Astrocyte (in vitro differentiated cells and primary cell): ENCODE measurements around the gene KRTAP4-2. TPM values are rescaled to one million over a fixed set of nuclear protein-coding genes. Genes with fewer than 3 reads are reported as not detected.

Experiments used
- DNase-seq: peaks from one replicate; pipeline ENCODE4 v3.0.0-alpha.2; 2010; ENCODE audit warnings: low read depth
- FAIRE-seq: peaks from 2 replicates; lab custom pipeline; 2011; peaks lifted over from hg19 to GRCh38; lab: Jason Lieb, UNC
- H2AFZ ChIP-seq: 2 replicates; pipeline ENCODE4 v1.6.0; 2012; ENCODE audit warnings: low read depth, low read length, inconsistent platforms
- H3K27ac ChIP-seq: 2 replicates; pipeline ENCODE4 v1.5.1; 2011; ENCODE audit warnings: low read depth, low read length, inconsistent platforms
- H3K27me3 ChIP-seq: 2 replicates; pipeline ENCODE4 v1.6.0; 2011; ENCODE audit warnings: low read length, inconsistent platforms; ENCODE audit not compliant: insufficient read depth
- H3K36me3 ChIP-seq: 2 replicates; pipeline ENCODE4 v1.5.1; 2011; ENCODE audit warnings: low read length, inconsistent platforms; ENCODE audit not compliant: insufficient read depth
- H3K4me1 ChIP-seq: 2 replicates; pipeline ENCODE4 v1.5.1; 2011; ENCODE audit warnings: low read length, inconsistent platforms; ENCODE audit not compliant: insufficient read depth
- H3K4me2 ChIP-seq: 2 replicates; pipeline ENCODE4 v1.6.0; 2012; ENCODE audit warnings: low read length, inconsistent platforms
- H3K4me3 ChIP-seq: 2 replicates; pipeline ENCODE4 v1.5.1; 2011; ENCODE audit warnings: low read depth, mild to moderate bottlenecking, low read length, inconsistent platforms; ENCODE audit not compliant: insufficient read depth
- H3K79me2 ChIP-seq: 2 replicates; pipeline ENCODE4 v1.6.0; 2012; ENCODE audit warnings: mild to moderate bottlenecking, low read length, inconsistent platforms; ENCODE audit not compliant: insufficient read depth
- H3K9ac ChIP-seq: 2 replicates; pipeline ENCODE4 v1.6.0; 2012; ENCODE audit warnings: mild to moderate bottlenecking, low read length, inconsistent platforms
- H3K9me3 ChIP-seq: 2 replicates; pipeline ENCODE4 v1.5.1; 2012; ENCODE audit warnings: low read depth, mild to moderate bottlenecking, low read length, inconsistent platforms; ENCODE audit not compliant: insufficient read depth
- H4K20me1 ChIP-seq: 2 replicates; pipeline ENCODE4 v1.6.0; 2012; ENCODE audit warnings: low read length, inconsistent platforms; ENCODE audit not compliant: insufficient read depth
- H3K27ac Mint-ChIP-seq: one replicate; pipeline ENCODE4 v1.8.0; 2021; ENCODE audit warnings: mild to moderate bottlenecking, mixed read lengths; ENCODE audit not compliant: unreplicated experiment
- H3K27me3 Mint-ChIP-seq: one replicate; pipeline ENCODE4 v1.8.0; 2021; ENCODE audit warnings: low read depth, mixed read lengths; ENCODE audit not compliant: unreplicated experiment
- H3K36me3 Mint-ChIP-seq: one replicate; pipeline ENCODE4 v1.8.0; 2021; ENCODE audit warnings: low read depth, mixed read lengths; ENCODE audit not compliant: unreplicated experiment
- H3K4me1 Mint-ChIP-seq: one replicate; pipeline ENCODE4 v1.8.0; 2021; ENCODE audit warnings: low read depth, mixed read lengths; ENCODE audit not compliant: unreplicated experiment
- H3K4me3 Mint-ChIP-seq: one replicate; pipeline ENCODE4 v1.8.0; 2021; ENCODE audit warnings: mild to moderate bottlenecking, moderate library complexity, mixed read lengths; ENCODE audit not compliant: unreplicated experiment
- H3K9me3 Mint-ChIP-seq: one replicate; pipeline ENCODE4 v1.8.0; 2021; ENCODE audit warnings: mild to moderate bottlenecking, mixed read lengths; ENCODE audit not compliant: unreplicated experiment
- EZH2 ChIP-seq: IDR thresholded peaks from 2 replicates; pipeline ENCODE4 v1.6.1; 2012; ENCODE audit warnings: mild to moderate bottlenecking, low read length, inconsistent platforms; ENCODE audit not compliant: insufficient read depth
- total RNA-seq: library from RNA; stranded (reverse); gene quantifications from 2 replicates; pipeline ENCODE4 v1.2.1, GENCODE V29; 2021
- TF ChIP-seq, protein P1 (sequence below): IDR thresholded peaks from 2 replicates; pipeline ENCODE4 v1.5.1; 2011; ENCODE audit warnings: low read depth, mild to moderate bottlenecking, inconsistent platforms, low read length, moderate library complexity; ENCODE audit not compliant: insufficient read depth

KRTAP4-2 gene
- total RNA-seq, 1 donor from 2014 or later: not detected

DNA sequence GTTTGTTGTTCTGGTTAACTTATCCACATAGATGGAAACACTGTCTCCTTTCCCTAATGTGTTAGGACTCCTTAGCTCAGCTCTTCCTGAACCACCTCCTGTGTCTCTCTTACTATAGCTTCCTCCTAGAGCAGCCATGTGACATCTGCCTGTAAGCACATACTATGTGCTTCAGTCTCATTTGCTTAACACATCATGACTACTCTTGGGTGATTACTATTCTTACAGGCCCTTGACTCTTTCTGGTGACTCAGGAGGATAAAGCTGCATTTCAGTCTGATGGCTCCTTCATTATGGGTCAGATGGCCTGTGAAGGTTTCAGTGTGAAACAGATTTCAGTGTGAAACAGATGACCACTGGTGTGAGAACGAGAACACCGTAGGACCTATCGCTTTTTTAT lies 320 bp upstream of the KRTAP4-2 start:
- Mint-ChIP-seq H3K4me3 (no peak overlapping the region), H3K36me3 (no peaks in the 10 kb centered on the region), H3K27me3 (peaks cover 10% of the 10 kb centered on the region), H3K27ac (no peak overlapping the region), H3K4me1 (no peaks in the 10 kb centered on the region), H3K9me3 (peaks cover 6% of the 10 kb centered on the region)
- Histone ChIP-seq H3K9me3 (no peaks in the 10 kb centered on the region), H3K27ac (no peak overlapping the region), H3K9ac (no peak overlapping the region), H3K4me1 (no peaks in the 10 kb centered on the region), H2AFZ (peak overlapping the region; percentile 46), H3K4me3 (no peak overlapping the region), H3K27me3 (no peaks in the 10 kb centered on the region), H3K79me2 (no peaks in the 10 kb centered on the region), H3K36me3 (no peaks in the 10 kb centered on the region), H3K4me2 (no peak overlapping the region), H4K20me1 (no peaks in the 10 kb centered on the region)
- FAIRE-seq: peak; percentile 43
- DNase-seq: peak; percentile 27
- no peak for TF ChIP-seq EZH2
- TF ChIP-seq, protein P1, sequence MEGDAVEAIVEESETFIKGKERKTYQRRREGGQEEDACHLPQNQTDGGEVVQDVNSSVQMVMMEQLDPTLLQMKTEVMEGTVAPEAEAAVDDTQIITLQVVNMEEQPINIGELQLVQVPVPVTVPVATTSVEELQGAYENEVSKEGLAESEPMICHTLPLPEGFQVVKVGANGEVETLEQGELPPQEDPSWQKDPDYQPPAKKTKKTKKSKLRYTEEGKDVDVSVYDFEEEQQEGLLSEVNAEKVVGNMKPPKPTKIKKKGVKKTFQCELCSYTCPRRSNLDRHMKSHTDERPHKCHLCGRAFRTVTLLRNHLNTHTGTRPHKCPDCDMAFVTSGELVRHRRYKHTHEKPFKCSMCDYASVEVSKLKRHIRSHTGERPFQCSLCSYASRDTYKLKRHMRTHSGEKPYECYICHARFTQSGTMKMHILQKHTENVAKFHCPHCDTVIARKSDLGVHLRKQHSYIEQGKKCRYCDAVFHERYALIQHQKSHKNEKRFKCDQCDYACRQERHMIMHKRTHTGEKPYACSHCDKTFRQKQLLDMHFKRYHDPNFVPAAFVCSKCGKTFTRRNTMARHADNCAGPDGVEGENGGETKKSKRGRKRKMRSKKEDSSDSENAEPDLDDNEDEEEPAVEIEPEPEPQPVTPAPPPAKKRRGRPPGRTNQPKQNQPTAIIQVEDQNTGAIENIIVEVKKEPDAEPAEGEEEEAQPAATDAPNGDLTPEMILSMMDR: no peak

DNA sequence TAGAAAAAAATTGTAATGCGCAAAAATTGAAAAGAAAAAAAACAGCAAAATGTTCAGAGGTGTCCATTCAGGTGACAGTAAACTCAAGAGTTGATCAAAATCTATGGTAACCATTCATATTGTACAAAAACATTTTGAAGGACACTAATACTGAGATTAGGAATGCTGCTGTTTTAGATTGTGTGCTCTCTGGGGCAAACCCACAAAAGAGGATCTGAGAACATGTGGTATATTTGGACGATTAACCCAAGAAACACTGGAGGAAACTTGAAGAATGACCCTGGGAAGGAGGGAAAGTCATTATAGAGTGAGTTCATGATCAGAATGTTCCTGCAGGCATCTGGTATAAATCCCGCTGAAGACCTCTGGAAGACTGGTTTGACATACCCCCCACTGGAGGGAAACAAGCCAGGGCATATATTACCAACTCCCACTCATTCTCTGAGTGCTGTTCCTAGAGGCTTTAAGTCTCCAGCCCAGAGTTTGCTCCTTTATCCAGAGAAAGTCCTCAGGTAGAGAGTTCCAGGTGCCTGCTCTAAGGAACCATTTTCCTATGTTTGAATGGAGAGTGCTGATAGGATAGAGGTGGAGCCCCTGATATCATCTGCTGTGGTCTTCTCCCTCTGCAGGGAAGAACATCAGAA lies 1.2 kb downstream of the KRTAP4-2 start:
- Histone ChIP-seq H3K27ac (no peak overlapping the region), H3K9ac (no peak overlapping the region), H3K4me2 (no peak overlapping the region), H3K79me2 (no peaks in the 10 kb centered on the region), H3K4me3 (no peak overlapping the region), H2AFZ (no peak overlapping the region), H4K20me1 (no peaks in the 10 kb centered on the region), H3K4me1 (no peaks in the 10 kb centered on the region), H3K27me3 (no peaks in the 10 kb centered on the region), H3K9me3 (no peaks in the 10 kb centered on the region), H3K36me3 (no peaks in the 10 kb centered on the region)
- no peak for TF ChIP-seq EZH2
- TF ChIP-seq, protein P1: no peak
- Mint-ChIP-seq H3K27ac (no peak overlapping the region), H3K9me3 (peaks cover 6% of the 10 kb centered on the region), H3K27me3 (peaks cover 15% of the 10 kb centered on the region), H3K4me1 (no peaks in the 10 kb centered on the region), H3K36me3 (no peaks in the 10 kb centered on the region), H3K4me3 (no peak overlapping the region)
- no peak for FAIRE-seq
- DNase-seq: no peak

DNA sequence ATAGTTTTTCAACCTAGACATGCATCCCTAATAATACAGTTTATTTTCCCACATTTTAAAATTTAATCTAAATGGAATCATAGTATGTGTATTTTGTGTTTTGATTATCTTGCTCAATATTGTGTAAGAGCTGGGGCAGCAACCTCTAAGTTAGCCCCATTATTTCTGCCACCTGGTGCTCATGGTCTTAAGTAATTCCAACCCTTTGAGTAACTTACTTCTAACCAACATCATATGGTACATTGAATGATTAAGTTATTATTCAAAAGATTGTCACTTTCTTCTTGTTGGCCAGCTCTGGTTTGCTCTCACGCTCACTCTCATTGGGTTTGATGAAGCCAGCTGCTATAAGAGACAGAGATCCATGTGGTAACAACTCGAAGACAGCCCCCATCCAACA lies 6.1 kb downstream of the KRTAP4-2 start:
- peak; percentile 8 for DNase-seq
- Histone ChIP-seq H3K4me2 (no peak overlapping the region), H3K9ac (no peak overlapping the region), H3K9me3 (no peaks in the 10 kb centered on the region), H3K4me1 (no peaks in the 10 kb centered on the region), H4K20me1 (no peaks in the 10 kb centered on the region), H3K36me3 (no peaks in the 10 kb centered on the region), H3K79me2 (no peaks in the 10 kb centered on the region), H3K27ac (no peak overlapping the region), H3K27me3 (no peaks in the 10 kb centered on the region), H3K4me3 (no peak overlapping the region), H2AFZ (no peak overlapping the region)
- Mint-ChIP-seq H3K36me3 (peaks cover 2% of the 10 kb centered on the region), H3K4me1 (no peaks in the 10 kb centered on the region), H3K4me3 (no peak overlapping the region), H3K27me3 (peaks cover 14% of the 10 kb centered on the region), H3K27ac (no peak overlapping the region), H3K9me3 (peaks cover 6% of the 10 kb centered on the region)
- no peak for TF ChIP-seq EZH2
- TF ChIP-seq, protein P1: no peak
- FAIRE-seq: no peak
